ENCODE data around the gene TTI1.
A peak's percentile ranks its signal among the peaks of the same experiment; 100 is the strongest.
"Not testable (repeated sequence)": the region's sequence is repeated elsewhere in the genome, so short reads cannot be mapped to it uniquely, and the experiment has no call there.

Gene TTI1

GRCh38 chr20:38052870-38053269 is 19.6 kb upstream of the TTI1 start:
- DNase-seq = no peak

- DNase-seq = no peak
Measured at GRCh38 chr20:38050686-38051085, 17.4 kb upstream of the TTI1 start.

- no peak for DNase-seq
Measured at GRCh38 chr20:38049800-38050199, 16.5 kb upstream of the TTI1 start.

- no peak for DNase-seq
Measured at GRCh38 chr20:38046572-38046971, 13.3 kb upstream of the TTI1 start.

GRCh38 chr20:38044685-38045084 is 11.4 kb upstream of the TTI1 start:
- no peak for DNase-seq

GRCh38 chr20:38043512-38044300 is 10.4 kb upstream of the TTI1 start:
- DNase-seq = no peak

- DNase-seq = no peak
Measured at GRCh38 chr20:38040276-38040675, 7.0 kb upstream of the TTI1 start.

- DNase-seq = no peak
Measured at GRCh38 chr20:38036366-38036765, 3.1 kb upstream of the TTI1 start.

- no peak for DNase-seq
Measured at GRCh38 chr20:38034961-38035360, 1.7 kb upstream of the TTI1 start.

- no peak for DNase-seq
Measured at GRCh38 chr20:38034108-38034649, 923 bp upstream of the TTI1 start.

- peak; percentile 48 for DNase-seq
Measured at GRCh38 chr20:38032585-38033329, 499 bp downstream of the TTI1 start.

- DNase-seq = no peak
Measured at GRCh38 chr20:38031957-38032356, 1.3 kb downstream of the TTI1 start.

- no peak for DNase-seq
Measured at GRCh38 chr20:38029453-38029852, 3.8 kb downstream of the TTI1 start.

GRCh38 chr20:38024496-38024895 is 8.8 kb downstream of the TTI1 start:
- no peak for DNase-seq

GRCh38 chr20:38023181-38024001 is 9.9 kb downstream of the TTI1 start:
- DNase-seq = peak; percentile 47

- DNase-seq = no peak
Measured at GRCh38 chr20:38021087-38021772, 12.0 kb downstream of the TTI1 start.

GRCh38 chr20:38018385-38018784 is 14.9 kb downstream of the TTI1 start:
- DNase-seq = no peak

- no peak for DNase-seq
Measured at GRCh38 chr20:38017959-38018358, 15.3 kb downstream of the TTI1 start.

- DNase-seq = no peak
Measured at GRCh38 chr20:38013887-38014286, 19.4 kb downstream of the TTI1 start.

- no peak for DNase-seq
Measured at GRCh38 chr20:38012332-38012731, 20.9 kb downstream of the TTI1 start.

- no peak for DNase-seq
Measured at GRCh38 chr20:38011696-38012095, 21.6 kb downstream of the TTI1 start.

GRCh38 chr20:38009416-38009815 is 23.8 kb downstream of the TTI1 start:
- not testable (repeated sequence) for DNase-seq

Data from NCI-H2171 (cell line).